H9 (cell line): ENCODE data around the gene FIGNL2. TPM values are rescaled to one million over a fixed set of nuclear protein-coding genes. Genes with fewer than 3 reads are reported as not detected.

Experiments used
- DNase-seq: peaks from one replicate; pipeline ENCODE4 v3.0.0-alpha.2; 2017
- H2AFZ ChIP-seq: one replicate; pipeline ENCODE4 v1.6.1; 2013; ENCODE audit warnings: mild to moderate bottlenecking, low read length, control low read depth, moderate library complexity
- H2AK5ac ChIP-seq: 2 replicates; pipeline ENCODE4 v1.6.1; 2013; ENCODE audit warnings: low read length, control low read depth, mixed read lengths; ENCODE audit not compliant: insufficient read length
- H2BK120ac ChIP-seq: one replicate; pipeline ENCODE4 v1.6.1; 2013; ENCODE audit warnings: low read depth, mild to moderate bottlenecking, low read length, control low read depth, inconsistent platforms; ENCODE audit not compliant: poor library complexity, severe bottlenecking
- H2BK12ac ChIP-seq: 2 replicates; pipeline ENCODE4 v1.6.1; 2013; ENCODE audit warnings: low read length, control low read depth, mixed read lengths, low read depth; ENCODE audit not compliant: insufficient read length
- H2BK15ac ChIP-seq: 2 replicates; pipeline ENCODE4 v1.6.1; 2013; ENCODE audit warnings: low read depth, low read length, control low read depth
- H2BK20ac ChIP-seq: one replicate; pipeline ENCODE4 v1.6.1; 2013; ENCODE audit warnings: low read depth, mild to moderate bottlenecking, low read length, control low read depth, inconsistent platforms; ENCODE audit not compliant: poor library complexity, severe bottlenecking
- H2BK5ac ChIP-seq: 2 replicates; pipeline ENCODE4 v1.6.1; 2013; ENCODE audit warnings: low read length, control low read depth, mixed read lengths; ENCODE audit not compliant: insufficient read length
- H3K14ac ChIP-seq: 2 replicates; pipeline ENCODE4 v1.6.1; 2013; ENCODE audit warnings: low read length, control low read depth; ENCODE audit not compliant: insufficient read depth
- H3K18ac ChIP-seq: 2 replicates; pipeline ENCODE4 v1.6.1; 2013; ENCODE audit warnings: low read depth, mild to moderate bottlenecking, mixed read lengths, low read length, control low read depth; ENCODE audit not compliant: insufficient read length
- H3K23ac ChIP-seq: 2 replicates; pipeline ENCODE4 v1.6.1; 2013; ENCODE audit warnings: low read length, control low read depth, mixed read lengths, low read depth; ENCODE audit not compliant: insufficient read length
- H3K23me2 ChIP-seq: 2 replicates; pipeline ENCODE4 v1.6.1; 2013; ENCODE audit warnings: low read depth, mild to moderate bottlenecking, mixed read lengths, low read length, control low read depth; ENCODE audit not compliant: insufficient read length, poor library complexity, severe bottlenecking
- H3K27ac ChIP-seq: 2 replicates; pipeline ENCODE4 v1.5.1; 2013; ENCODE audit warnings: low read length, control low read depth, mixed read lengths, low read depth; ENCODE audit not compliant: insufficient read length
- H3K27me3 ChIP-seq: 2 replicates; pipeline ENCODE4 v1.6.1; 2013; ENCODE audit warnings: low read length, control low read depth, inconsistent platforms; ENCODE audit not compliant: insufficient read depth
- H3K4ac ChIP-seq: 2 replicates; pipeline ENCODE4 v1.6.1; 2013; ENCODE audit warnings: low read depth, mild to moderate bottlenecking, control low read depth, inconsistent platforms, low read length, moderate library complexity
- H3K4me1 ChIP-seq: 2 replicates; pipeline ENCODE4 v1.6.1; 2013; ENCODE audit warnings: low read length, control low read depth, inconsistent platforms; ENCODE audit not compliant: insufficient read depth
- H3K4me2 ChIP-seq: 2 replicates; pipeline ENCODE4 v1.6.1; 2013; ENCODE audit warnings: low read length, control low read depth, mixed read lengths; ENCODE audit not compliant: insufficient read length, insufficient read depth
- H3K56ac ChIP-seq: 2 replicates; pipeline ENCODE4 v1.6.1; 2013; ENCODE audit warnings: low read depth, mild to moderate bottlenecking, mixed read lengths, low read length, control low read depth; ENCODE audit not compliant: insufficient read length
- H3K79me1 ChIP-seq: 2 replicates; pipeline ENCODE4 v1.6.1; 2013; ENCODE audit warnings: low read depth, mild to moderate bottlenecking, moderate library complexity, low read length, control low read depth, inconsistent platforms; ENCODE audit not compliant: insufficient read depth, poor library complexity, severe bottlenecking
- H3K79me2 ChIP-seq: 2 replicates; pipeline ENCODE4 v1.6.1; 2013; ENCODE audit warnings: low read length, control low read depth, inconsistent platforms; ENCODE audit not compliant: insufficient read depth
- H3K9ac ChIP-seq: 2 replicates; pipeline ENCODE4 v1.6.1; 2013; ENCODE audit warnings: low read length, control low read depth, mixed read lengths; ENCODE audit not compliant: insufficient read length; ENCODE audit errors: extremely low read depth
- H3K9me3 ChIP-seq: one replicate; pipeline ENCODE4 v1.6.1; 2013; ENCODE audit warnings: low read depth, low read length, inconsistent platforms; ENCODE audit not compliant: control insufficient read depth
- H3T11ph ChIP-seq: one replicate; pipeline ENCODE4 v1.6.1; 2013; ENCODE audit warnings: mild to moderate bottlenecking, low read length, control low read depth, inconsistent platforms
- H4K20me1 ChIP-seq: one replicate; pipeline ENCODE4 v1.6.1; 2013; ENCODE audit not compliant: control insufficient read depth, insufficient read length, insufficient read depth
- H4K5ac ChIP-seq: 2 replicates; pipeline ENCODE4 v1.6.1; 2013; ENCODE audit warnings: low read depth, mild to moderate bottlenecking, mixed read lengths, low read length, control low read depth; ENCODE audit not compliant: insufficient read length
- H4K8ac ChIP-seq: replicated peaks from 2 replicates; pipeline ENCODE4 v1.6.1; 2013; ENCODE audit warnings: low read length, control low read depth, mixed read lengths, low read depth; ENCODE audit not compliant: insufficient read length
- H4K91ac ChIP-seq: 2 replicates; pipeline ENCODE4 v1.6.1; 2013; ENCODE audit warnings: low read depth, mild to moderate bottlenecking, moderate library complexity, mixed read lengths, low read length, control low read depth; ENCODE audit not compliant: insufficient read length
- H3K27ac Mint-ChIP-seq, 3 experiments: 2 replicates in 2 of 3; 3 replicates in 1 of 3; pipeline ENCODE4 v1.8.0; 2020 to 2021; ENCODE audit warnings: mixed read lengths in 3 of 3, mild to moderate bottlenecking in 1 of 3, moderate library complexity in 1 of 3
- H3K27me3 Mint-ChIP-seq: 2 replicates; pipeline ENCODE4 v1.8.0; 2021; ENCODE audit warnings: low read depth, mild to moderate bottlenecking, moderate library complexity, mixed read lengths
- H3K36me3 Mint-ChIP-seq, 3 experiments: 2 replicates in 2 of 3; 3 replicates in 1 of 3; pipeline ENCODE4 v1.8.0; 2020 to 2021; ENCODE audit warnings: low read depth in 3 of 3, mixed read lengths in 3 of 3; ENCODE audit not compliant: insufficient read depth in 1 of 3
- H3K4me1 Mint-ChIP-seq, 2 experiments: 2 replicates each; pipeline ENCODE4 v1.8.0; 2020; ENCODE audit warnings: mixed read lengths in 2 of 2
- H3K4me3 Mint-ChIP-seq, 2 experiments: 2 replicates in 1 of 2; 3 replicates in 1 of 2; pipeline ENCODE4 v1.8.0; 2020 to 2021; ENCODE audit warnings: mild to moderate bottlenecking in 2 of 2, mixed read lengths in 2 of 2, moderate library complexity in 1 of 2
- H3K9me3 Mint-ChIP-seq, 2 experiments: 2 replicates in 1 of 2; 3 replicates in 1 of 2; pipeline ENCODE4 v1.8.0; 2020; ENCODE audit warnings: mild to moderate bottlenecking in 2 of 2, mixed read lengths in 2 of 2, moderate library complexity in 1 of 2
- whole genome bisulfite sequencing: extraction: QIAGEN DNeasy Blood & Tissue Kit; methylation state at CpG from one replicate; pipeline ENCODE4 v1.1.7; 2013; ENCODE audit warnings: missing lambda C conversion rate, low lambda C conversion rate, mixed read lengths; ENCODE audit not compliant: insufficient read length; ENCODE audit errors: extremely low coverage; 5-methylcytosine and 5-hydroxymethylcytosine counted together
- total RNA-seq: library from RNA; stranded (reverse); gene quantifications from 2 replicates; pipeline ENCODE4 v1.2.1, GENCODE V29; 2021
- TF ChIP-seq, protein P1 (sequence below): fragments of 200-600 bp; sonication (generic); conservative IDR thresholded peaks from 3 replicates; pipeline ENCODE4 v1.8.0; 2021; ENCODE audit warnings: antibody characterized with exemption, mild to moderate bottlenecking

The FIGNL2 gene
- total RNA-seq, 1 experiment from 2014 or later, result 19.7 TPM

DNA sequence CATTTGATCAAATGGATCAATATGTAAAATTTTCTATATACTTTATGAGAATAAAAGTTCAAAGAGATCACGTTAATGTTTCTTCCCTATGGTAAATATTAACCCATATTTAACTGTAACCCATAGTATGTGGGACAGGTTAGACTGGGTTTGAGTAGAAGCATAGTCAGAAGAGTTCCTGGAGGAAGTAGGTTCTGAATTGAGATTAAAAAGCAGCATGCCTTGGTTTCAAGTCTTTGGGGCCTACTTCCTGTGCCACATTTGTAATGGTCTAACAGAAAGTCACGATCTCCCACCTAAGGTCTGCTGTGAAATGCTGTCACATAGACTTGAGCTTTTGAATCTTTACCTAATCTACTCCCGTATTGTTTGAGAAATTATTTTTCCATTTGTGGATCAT, 63.8 kb downstream of the FIGNL2 start:
- no peak overlapping the region for H2BK12ac ChIP-seq
- H3K27me3 ChIP-seq, result no peaks in the 10 kb centered on the region
- H3K14ac ChIP-seq, result no peak overlapping the region
- H3K9ac ChIP-seq, result no peak overlapping the region
- H3K23me2 ChIP-seq, result no peaks in the 10 kb centered on the region
- no peak overlapping the region for H3K18ac ChIP-seq
- H3K79me1 ChIP-seq, result no peaks in the 10 kb centered on the region
- H2BK5ac ChIP-seq, result no peak overlapping the region
- no peak overlapping the region for H2AK5ac ChIP-seq
- no peak overlapping the region for H3K4ac ChIP-seq
- no peak overlapping the region for H3K4me2 ChIP-seq
- Mint-ChIP-seq H3K4me3 (no peak overlapping the region), H3K36me3 (peaks cover 2 to 11% (median 10%) of the 10 kb centered on the region in 3 experiments; a peak in 5 of 7 replicates), H3K27me3 (no peaks in the 10 kb centered on the region), H3K9me3 (no peaks in the 10 kb centered on the region), H3K27ac (no peak overlapping the region), H3K4me1 (no peaks in the 10 kb centered on the region)
- no peak overlapping the region for H3K23ac ChIP-seq
- H4K20me1 ChIP-seq, result no peaks in the 10 kb centered on the region
- H3K79me2 ChIP-seq, result no peaks in the 10 kb centered on the region
- H3K27ac ChIP-seq, result no peak overlapping the region
- no peak overlapping the region for H2BK20ac ChIP-seq
- H3T11ph ChIP-seq, result no peak overlapping the region
- no peak overlapping the region for H3K56ac ChIP-seq
- H2AFZ ChIP-seq, result no peak overlapping the region
- TF ChIP-seq, protein P1, sequence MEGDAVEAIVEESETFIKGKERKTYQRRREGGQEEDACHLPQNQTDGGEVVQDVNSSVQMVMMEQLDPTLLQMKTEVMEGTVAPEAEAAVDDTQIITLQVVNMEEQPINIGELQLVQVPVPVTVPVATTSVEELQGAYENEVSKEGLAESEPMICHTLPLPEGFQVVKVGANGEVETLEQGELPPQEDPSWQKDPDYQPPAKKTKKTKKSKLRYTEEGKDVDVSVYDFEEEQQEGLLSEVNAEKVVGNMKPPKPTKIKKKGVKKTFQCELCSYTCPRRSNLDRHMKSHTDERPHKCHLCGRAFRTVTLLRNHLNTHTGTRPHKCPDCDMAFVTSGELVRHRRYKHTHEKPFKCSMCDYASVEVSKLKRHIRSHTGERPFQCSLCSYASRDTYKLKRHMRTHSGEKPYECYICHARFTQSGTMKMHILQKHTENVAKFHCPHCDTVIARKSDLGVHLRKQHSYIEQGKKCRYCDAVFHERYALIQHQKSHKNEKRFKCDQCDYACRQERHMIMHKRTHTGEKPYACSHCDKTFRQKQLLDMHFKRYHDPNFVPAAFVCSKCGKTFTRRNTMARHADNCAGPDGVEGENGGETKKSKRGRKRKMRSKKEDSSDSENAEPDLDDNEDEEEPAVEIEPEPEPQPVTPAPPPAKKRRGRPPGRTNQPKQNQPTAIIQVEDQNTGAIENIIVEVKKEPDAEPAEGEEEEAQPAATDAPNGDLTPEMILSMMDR, result no peak
- H4K91ac ChIP-seq, result no peak overlapping the region
- DNase-seq, result no peak
- H3K9me3 ChIP-seq, result no peaks in the 10 kb centered on the region
- no CpG with 5 or more reads among the region's 3 CpGs for WGBS
- no peaks in the 10 kb centered on the region for H3K4me1 ChIP-seq
- no peak overlapping the region for H2BK15ac ChIP-seq
- no peak overlapping the region for H2BK120ac ChIP-seq
- H4K8ac ChIP-seq, result no peak overlapping the region
- H4K5ac ChIP-seq, result no peak overlapping the region
